GM21717 (cell line): Measurements from ENCODE around the gene IGFALS.
"Not testable (repeated sequence)": the region's sequence is repeated elsewhere in the genome, so short reads cannot be mapped to it uniquely, and the experiment has no call there.

Source experiments
- ATAC-seq: cut with Tn5 transposase; IDR thresholded peaks from one replicate; pipeline ENCODE4 v1.9.1; 2021; ENCODE audit warnings: mild to moderate bottlenecking, moderate library complexity; ENCODE audit not compliant: unreplicated experiment

IGFALS gene

GRCh38 chr16:1818204-1818872 lies 24.8 kb upstream of the IGFALS start:
- no peak for ATAC-seq

DNA sequence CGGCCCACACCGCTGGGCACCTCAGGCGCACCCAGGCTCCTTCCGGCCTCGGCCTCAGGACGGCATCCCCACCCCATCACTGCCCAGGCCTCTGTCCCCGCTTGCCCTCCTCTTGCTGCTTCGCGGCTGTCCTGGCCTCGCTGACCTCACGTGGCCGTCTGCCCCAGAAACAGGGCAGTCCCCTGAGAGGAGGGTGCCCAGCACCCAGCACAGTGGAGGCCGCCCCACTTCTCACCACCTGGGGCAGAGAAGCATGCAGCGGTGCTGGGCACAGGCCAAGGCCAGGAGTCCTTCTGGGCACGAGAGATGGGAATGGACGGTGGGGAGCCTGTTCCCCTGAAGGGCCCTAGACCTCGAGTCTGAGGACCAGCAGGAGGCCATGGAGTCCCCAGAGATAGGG lies 24.2 kb upstream of the IGFALS start:
- ATAC-seq, result no peak

DNA sequence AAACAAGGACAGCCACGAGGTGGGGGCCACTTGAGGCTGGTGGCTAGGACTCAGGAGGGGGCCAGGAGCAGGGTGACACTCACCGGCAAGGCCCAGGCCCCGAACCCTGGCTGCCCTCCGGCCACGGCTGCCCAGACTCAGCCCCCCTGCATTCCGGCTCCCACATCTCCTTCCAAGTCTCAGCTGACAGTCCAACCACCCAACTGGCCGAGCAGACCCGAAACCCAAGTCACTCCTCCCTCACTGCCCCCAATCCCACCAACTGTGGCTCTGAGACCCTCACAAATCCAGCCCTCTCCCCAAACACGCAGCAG lies 23.7 kb upstream of the IGFALS start:
- ATAC-seq, result no peak

GRCh38 chr16:1816396-1817275 lies 23.1 kb upstream of the IGFALS start:
- ATAC-seq, result no peak

DNA sequence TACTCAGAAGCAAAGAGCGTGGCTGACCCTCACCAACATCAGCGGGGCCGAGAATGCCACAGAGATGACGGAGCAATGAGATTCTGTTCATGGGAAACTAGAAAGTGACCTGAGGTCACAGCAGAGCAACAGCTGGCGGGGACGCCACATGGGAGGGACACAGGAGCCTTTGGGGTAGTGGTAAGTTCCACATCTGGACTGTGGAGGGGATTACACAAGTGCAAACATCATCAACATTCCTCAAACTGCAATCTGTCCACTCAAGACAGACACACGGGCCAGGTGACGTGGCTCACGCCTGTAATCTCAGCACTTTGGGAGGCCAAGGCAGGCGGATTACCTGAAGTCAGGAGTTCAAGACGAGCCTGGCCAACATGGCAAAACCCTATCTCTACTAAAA lies 22.0 kb upstream of the IGFALS start:
- no peak for ATAC-seq

DNA sequence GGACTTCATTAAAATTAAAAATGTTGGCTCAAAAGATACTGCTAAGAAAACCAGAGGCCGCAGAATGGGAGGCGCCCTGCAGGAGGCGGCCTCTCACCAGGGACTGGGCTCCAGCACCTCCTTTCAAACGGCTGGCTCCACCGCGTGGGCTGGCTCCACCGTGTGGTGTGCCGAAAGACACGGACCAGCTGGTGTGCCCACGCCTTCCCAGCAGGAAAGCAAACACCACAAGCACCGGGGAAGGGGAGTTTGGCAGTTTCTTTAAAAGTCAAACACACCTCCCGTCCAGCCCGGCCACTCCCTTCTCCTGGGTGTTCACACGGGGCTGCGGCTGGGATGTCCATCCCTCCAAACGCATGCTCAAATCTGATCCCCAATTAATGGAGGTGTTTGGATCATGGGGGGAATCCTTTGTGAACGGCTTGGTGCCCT lies 19.2 kb upstream of the IGFALS start:
- ATAC-seq, result no peak

DNA sequence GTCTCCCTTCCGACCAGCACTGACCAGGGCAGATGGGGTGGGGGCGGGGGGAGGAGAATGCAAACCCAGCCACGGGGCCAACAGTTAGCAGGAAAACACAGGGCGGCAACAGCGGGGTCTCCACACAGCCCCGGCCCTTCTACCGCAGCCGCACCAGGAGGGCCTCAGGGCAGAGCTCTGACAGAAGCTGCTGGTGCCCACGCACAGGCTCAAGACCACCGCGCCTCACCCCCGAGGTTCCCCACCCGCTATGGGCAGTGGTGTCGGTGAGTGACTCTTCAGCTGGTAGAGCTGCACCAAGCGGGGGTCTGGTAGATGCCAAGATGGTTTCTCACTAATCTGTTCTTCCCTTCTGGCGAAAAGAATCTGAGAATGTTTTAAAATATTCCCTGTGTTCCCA lies 17.0 kb upstream of the IGFALS start:
- ATAC-seq, result no peak

DNA sequence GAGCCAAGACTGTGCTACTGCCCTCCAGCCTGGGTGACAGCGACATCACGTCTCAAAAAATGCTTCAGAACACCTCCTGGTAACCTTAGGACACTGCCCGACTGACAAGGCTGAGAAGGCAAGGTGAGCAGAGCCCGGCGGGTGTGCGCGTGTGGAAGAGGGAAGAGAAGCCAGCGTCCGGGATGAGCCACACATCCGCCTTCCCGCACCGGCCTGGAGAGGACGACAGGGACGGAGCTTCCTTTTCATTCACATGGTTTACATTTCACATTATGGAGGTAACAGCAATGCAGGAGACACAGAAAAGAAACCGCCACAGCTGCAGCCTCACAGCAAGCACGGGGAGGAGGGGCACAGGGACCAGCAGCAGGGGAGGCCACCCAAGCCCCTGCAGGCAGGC lies 16.6 kb upstream of the IGFALS start:
- no peak for ATAC-seq

GRCh38 chr16:1809281-1809801 lies 15.8 kb upstream of the IGFALS start:
- no peak for ATAC-seq

- no peak for ATAC-seq
These were observed 15.2 kb upstream of the IGFALS start for GRCh38 chr16:1808691-1809090.

DNA sequence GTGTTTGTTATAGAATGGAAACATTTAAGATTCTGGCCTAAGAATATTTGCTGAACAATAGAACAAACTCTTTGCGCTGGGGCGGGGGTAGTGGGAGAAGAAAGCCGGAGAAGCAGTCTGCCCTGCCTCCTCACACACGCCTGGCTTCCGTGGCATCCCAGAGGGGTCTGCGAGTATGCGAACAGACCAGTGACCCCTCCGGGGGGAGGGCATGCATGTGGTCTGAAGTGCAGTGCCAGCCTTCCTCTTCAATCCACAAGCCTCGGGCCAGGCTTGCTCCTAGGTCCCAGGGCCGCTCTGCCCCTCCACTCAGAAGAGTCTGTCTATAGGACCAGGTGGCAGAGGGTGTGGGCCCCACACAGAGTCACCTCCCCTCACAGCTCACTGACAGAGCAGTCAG lies 14.1 kb upstream of the IGFALS start:
- no peak for ATAC-seq

- no peak for ATAC-seq
These were observed 7.2 kb upstream of the IGFALS start for GRCh38 chr16:1800701-1801100.

- ATAC-seq, result not testable (repeated sequence)
These were observed 5.8 kb upstream of the IGFALS start for GRCh38 chr16:1799263-1799662.

GRCh38 chr16:1794908-1795666 lies 1.6 kb upstream of the IGFALS start:
- ATAC-seq, result no peak

DNA sequence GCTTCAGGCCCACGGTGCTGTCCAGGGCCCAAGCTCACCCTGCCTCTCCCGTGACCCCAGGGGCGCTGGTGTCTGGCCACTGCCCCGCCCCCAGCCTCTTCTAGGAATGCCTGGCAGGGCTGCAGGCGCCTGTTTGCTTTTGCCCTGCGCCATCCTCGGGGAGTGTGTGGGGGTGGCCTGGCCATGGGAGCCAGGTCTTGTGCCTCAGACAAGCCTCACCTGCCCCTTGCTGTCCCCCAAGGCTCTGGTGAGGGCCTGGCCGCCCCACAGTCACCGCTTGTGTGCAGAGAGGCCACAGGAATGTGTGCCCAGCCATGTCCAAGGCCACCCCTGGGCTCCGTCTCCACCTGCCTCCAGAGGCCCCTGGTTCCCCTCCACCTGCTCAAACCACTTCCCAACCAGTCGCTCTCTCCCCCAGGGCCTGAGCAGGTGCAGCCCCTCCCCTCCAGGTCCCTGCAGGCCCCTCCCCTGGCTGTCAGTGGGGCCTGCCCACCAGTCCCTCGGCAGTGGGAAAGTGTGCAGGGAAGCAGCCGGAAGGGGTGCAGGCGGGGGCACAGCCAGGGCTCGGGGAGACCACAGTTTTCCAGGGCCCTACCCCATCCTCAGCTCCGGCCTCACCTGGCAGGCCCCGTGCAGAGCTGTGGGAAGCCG lies 841 bp upstream of the IGFALS start:
- ATAC-seq, result no peak

DNA sequence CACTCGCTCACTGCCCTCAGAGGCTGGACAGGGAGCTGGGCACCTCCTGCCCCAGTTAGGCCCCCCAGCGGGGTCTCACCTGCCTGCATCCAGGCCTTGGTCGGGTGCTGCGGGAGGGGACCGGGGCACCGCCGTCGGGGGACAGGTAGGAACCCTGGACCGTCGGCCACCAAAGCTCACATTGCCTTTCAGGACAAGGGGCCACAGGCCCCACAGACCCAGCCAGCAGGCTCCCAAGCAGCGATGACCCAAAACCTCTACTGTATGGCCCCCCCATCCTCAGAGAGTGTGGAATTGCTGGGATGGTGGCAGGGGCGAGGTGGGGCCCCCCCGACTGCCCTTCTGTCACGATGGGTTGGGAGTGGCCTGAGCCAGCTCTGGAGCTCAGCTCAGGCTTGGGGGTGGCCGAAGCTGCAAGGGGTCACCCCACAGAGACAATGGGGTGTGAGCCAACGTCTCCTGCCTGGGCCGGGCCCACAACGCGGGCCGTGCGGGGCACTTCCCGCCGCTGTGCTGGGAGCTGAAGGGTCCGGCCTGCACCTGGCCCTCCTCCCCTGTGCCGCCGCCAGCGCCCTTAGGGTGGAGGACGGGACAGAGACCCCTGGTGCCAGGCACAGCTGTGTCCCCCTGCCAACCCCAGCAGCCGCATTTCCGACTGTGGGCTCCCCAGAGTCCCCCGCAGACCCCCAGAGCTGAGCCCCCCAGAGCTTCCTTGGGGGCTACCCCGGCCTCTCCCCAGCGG lies 498 bp downstream of the IGFALS start:
- ATAC-seq, result no peak

- no peak for ATAC-seq
These were observed 1.3 kb downstream of the IGFALS start for GRCh38 chr16:1791943-1792812.

DNA sequence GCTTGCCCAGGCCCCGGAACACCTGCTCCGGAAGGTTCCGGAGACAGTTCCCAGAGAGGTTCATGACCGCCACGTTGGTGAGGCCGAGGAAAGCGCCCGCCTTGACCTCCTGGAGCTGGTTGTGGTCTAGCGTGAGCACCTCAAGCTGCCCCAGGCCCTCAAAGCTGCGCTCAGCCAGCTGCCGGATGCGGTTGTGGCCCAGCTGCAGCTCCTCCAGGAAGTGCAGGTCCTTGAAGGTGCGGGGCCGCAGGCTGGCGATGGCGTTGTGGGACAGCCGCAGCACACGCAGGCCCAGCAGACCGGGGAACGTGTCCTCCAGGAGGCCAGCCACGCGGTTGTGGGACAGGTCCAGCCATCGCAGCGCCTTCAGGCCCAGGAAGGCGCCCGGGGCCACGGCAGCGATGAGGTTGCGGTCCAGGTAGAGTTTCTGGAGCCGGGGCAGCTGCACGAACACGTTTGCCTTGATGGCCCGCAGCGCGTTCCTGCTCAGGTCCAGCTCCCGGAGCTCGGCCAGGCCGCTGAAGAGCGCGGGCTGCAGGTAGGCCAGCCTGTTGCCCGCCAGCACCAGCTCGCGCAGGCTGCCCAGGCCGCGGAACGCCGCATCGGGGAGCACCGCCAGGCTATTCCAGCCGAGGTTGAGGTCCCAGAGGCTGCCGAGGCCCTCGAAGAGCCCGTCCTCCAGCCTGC lies 2.1 kb downstream of the IGFALS start:
- ATAC-seq, result no peak
